Endothelial cell of umbilical vein (primary cell): Measurements from ENCODE around the gene ZNF487.
"Not testable (repeated sequence)": the region's sequence is repeated elsewhere in the genome, so short reads cannot be mapped to it uniquely, and the experiment has no call there.

ENCODE experiments used
- POLR2AphosphoS5 ChIP-seq: IDR thresholded peaks from 2 replicates; pipeline ENCODE4 v1.6.1; 2012; ENCODE audit warnings: low read depth, mild to moderate bottlenecking, control low read depth, low read length, moderate library complexity; ENCODE audit not compliant: insufficient read depth
- TF ChIP-seq, protein P1 (sequence below), 2 donors: IDR thresholded peaks; 1 replicate in 1 of 2; 2 replicates in 1 of 2; pipeline ENCODE4 v1.5.1; 2011; ENCODE audit warnings: low read length in 2 of 2, mild to moderate bottlenecking in 2 of 2, moderate library complexity in 2 of 2, control low read depth in 1 of 2, inconsistent platforms in 1 of 2, low read depth in 1 of 2; ENCODE audit not compliant: insufficient read depth in 1 of 2; ENCODE audit errors: extremely low read depth in 1 of 2

DNA sequence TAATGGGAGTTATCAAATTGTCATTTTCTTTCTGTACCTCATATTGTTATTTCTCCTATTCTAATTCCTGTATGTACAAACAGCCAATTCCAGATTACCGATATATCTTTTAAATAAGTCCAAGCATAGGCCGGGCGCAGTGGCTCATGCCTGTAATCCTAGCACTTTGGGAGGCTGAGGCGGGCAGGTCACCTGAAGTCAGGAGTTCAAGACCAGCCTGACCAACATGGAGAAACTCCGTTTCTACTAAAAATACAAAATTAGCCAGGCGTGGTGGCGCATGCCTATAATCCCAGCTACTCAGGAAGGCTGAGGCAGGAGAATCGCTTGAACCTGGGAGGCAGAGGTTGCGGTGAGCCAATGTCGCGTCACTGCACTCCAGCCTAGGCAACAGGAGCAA lies 43.7 kb upstream of the ZNF487 start:
- TF ChIP-seq, protein P1, sequence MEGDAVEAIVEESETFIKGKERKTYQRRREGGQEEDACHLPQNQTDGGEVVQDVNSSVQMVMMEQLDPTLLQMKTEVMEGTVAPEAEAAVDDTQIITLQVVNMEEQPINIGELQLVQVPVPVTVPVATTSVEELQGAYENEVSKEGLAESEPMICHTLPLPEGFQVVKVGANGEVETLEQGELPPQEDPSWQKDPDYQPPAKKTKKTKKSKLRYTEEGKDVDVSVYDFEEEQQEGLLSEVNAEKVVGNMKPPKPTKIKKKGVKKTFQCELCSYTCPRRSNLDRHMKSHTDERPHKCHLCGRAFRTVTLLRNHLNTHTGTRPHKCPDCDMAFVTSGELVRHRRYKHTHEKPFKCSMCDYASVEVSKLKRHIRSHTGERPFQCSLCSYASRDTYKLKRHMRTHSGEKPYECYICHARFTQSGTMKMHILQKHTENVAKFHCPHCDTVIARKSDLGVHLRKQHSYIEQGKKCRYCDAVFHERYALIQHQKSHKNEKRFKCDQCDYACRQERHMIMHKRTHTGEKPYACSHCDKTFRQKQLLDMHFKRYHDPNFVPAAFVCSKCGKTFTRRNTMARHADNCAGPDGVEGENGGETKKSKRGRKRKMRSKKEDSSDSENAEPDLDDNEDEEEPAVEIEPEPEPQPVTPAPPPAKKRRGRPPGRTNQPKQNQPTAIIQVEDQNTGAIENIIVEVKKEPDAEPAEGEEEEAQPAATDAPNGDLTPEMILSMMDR (IDR thresholded peaks at IDR 0.05; ENCODE audit: extremely low read depth in 1 of 2, insufficient read depth in 1 of 2, low read depth in 1 of 2, low read length in 2 of 2), result not testable (repeated sequence)
- not testable (repeated sequence) for TF ChIP-seq POLR2AphosphoS5
